HG03571 (cell line): Measurements from ENCODE around the gene ABHD1.
"Not testable (repeated sequence)": the region's sequence is repeated elsewhere in the genome, so short reads cannot be mapped to it uniquely, and the experiment has no call there.

Experiments used
- ATAC-seq: cut with Tn5 transposase; IDR thresholded peaks from one replicate; pipeline ENCODE4 v1.9.1; 2021; ENCODE audit not compliant: unreplicated experiment

ABHD1 gene

GRCh38 chr2:27162151-27163121 is 38.8 kb downstream of the ABHD1 start:
- no peak for ATAC-seq

- no peak for ATAC-seq
These were observed 41.5 kb downstream of the ABHD1 start for GRCh38 chr2:27164960-27165763.

GRCh38 chr2:27170581-27171337 is 47.1 kb downstream of the ABHD1 start:
- ATAC-seq = no peak

- no peak for ATAC-seq
These were observed 47.8 kb downstream of the ABHD1 start for GRCh38 chr2:27171351-27171848.

- no peak for ATAC-seq
These were observed 51.0 kb downstream of the ABHD1 start for GRCh38 chr2:27174638-27175037.

GRCh38 chr2:27175330-27175729 is 51.7 kb downstream of the ABHD1 start:
- ATAC-seq = no peak

- ATAC-seq = not testable (repeated sequence)
These were observed 52.2 kb downstream of the ABHD1 start for GRCh38 chr2:27175781-27176180.

GRCh38 chr2:27177441-27178351 is 54.1 kb downstream of the ABHD1 start:
- no peak for ATAC-seq

- ATAC-seq = no peak
These were observed 54.9 kb downstream of the ABHD1 start for GRCh38 chr2:27178469-27178868.

GRCh38 chr2:27179344-27180000 is 55.9 kb downstream of the ABHD1 start:
- no peak for ATAC-seq
